ENCODE data around the gene SLC7A1.

DNA sequence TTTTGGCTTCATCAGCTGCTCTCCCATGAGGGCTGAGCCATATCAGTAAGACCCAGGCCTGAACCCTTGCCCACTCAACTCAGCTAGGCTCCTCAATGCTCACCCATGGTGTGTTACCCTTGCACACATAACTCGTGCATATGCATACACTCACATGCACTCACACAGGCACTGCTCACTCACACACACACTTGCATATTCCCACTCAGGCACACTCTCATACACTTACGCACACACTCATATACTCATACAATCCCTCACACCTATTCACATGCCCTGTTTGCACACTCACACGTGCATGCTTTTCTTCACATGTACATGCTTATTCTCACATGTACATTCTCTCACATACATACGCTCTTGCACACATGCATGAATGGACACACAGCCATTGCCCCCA, 93.8 kb downstream of the SLC7A1 start:
- TF ChIP-seq CTCF (IDR thresholded peaks at IDR 0.05 in 4 of 5, conservative IDR thresholded peaks at IDR 0.05 in 1 of 5) (no peak), POLR2A (IDR thresholded peaks at IDR 0.05) (no peak)
